ENCODE measurements around the gene PHKG1.
"Not testable (repeated sequence)": the region's sequence is repeated elsewhere in the genome, so short reads cannot be mapped to it uniquely, and the experiment has no call there.

PHKG1 gene

DNA sequence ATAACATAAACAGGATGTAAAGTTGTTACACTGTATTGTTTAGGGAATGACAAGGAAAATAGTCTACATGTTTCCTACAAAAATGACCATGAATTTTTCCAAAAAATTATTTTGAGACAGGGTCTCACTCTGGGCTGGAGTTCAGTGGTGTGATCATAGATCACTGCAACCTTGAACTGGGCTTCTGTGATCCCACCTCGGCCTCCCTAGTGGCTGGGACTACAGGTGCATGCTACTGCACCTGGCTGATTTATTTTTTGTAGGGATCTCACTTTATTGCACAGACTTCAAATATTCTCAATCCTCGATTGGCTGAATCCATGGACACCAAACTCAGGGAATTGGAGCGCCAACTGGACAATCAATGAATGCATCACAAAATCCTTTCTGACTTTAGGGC is 6.9 kb upstream of the PHKG1 start:
- Histone ChIP-seq H3K27ac (ENCODE audit: low read length) (no peak overlapping the region), H3K4me1 (ENCODE audit: low read length) (no peaks in the 10 kb centered on the region), H3K36me3 (replicated peaks; ENCODE audit: low read depth, low read length) (peaks cover 40% of the 10 kb centered on the region), H3K4me2 (ENCODE audit: low read length) (no peak overlapping the region), H3K4me3 (ENCODE audit: low read length) (no peak overlapping the region), H3K9ac (ENCODE audit: low read length) (no peak overlapping the region), H3K27me3 (ENCODE audit: low read depth, low read length) (no peaks in the 10 kb centered on the region), H3K79me2 (ENCODE audit: low read length) (peaks cover 11% of the 10 kb centered on the region), H2AFZ (ENCODE audit: low read depth, low read length) (no peak overlapping the region), H4K20me1 (ENCODE audit: insufficient read depth, low read length) (0 out of 2 replicates have a peak, but pooled peaks cover 3% of the 10 kb centered on the region), H3K9me3 (ENCODE audit: insufficient read depth, low read length) (no peaks in the 10 kb centered on the region)
- TF ChIP-seq EZH2phosphoT487 (IDR thresholded peaks at IDR 0.05; ENCODE audit: low read depth) = no peak
- TF ChIP-seq, protein P1, sequence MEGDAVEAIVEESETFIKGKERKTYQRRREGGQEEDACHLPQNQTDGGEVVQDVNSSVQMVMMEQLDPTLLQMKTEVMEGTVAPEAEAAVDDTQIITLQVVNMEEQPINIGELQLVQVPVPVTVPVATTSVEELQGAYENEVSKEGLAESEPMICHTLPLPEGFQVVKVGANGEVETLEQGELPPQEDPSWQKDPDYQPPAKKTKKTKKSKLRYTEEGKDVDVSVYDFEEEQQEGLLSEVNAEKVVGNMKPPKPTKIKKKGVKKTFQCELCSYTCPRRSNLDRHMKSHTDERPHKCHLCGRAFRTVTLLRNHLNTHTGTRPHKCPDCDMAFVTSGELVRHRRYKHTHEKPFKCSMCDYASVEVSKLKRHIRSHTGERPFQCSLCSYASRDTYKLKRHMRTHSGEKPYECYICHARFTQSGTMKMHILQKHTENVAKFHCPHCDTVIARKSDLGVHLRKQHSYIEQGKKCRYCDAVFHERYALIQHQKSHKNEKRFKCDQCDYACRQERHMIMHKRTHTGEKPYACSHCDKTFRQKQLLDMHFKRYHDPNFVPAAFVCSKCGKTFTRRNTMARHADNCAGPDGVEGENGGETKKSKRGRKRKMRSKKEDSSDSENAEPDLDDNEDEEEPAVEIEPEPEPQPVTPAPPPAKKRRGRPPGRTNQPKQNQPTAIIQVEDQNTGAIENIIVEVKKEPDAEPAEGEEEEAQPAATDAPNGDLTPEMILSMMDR (IDR thresholded peaks at IDR 0.05; ENCODE audit: low read depth, low read length) = no peak

DNA sequence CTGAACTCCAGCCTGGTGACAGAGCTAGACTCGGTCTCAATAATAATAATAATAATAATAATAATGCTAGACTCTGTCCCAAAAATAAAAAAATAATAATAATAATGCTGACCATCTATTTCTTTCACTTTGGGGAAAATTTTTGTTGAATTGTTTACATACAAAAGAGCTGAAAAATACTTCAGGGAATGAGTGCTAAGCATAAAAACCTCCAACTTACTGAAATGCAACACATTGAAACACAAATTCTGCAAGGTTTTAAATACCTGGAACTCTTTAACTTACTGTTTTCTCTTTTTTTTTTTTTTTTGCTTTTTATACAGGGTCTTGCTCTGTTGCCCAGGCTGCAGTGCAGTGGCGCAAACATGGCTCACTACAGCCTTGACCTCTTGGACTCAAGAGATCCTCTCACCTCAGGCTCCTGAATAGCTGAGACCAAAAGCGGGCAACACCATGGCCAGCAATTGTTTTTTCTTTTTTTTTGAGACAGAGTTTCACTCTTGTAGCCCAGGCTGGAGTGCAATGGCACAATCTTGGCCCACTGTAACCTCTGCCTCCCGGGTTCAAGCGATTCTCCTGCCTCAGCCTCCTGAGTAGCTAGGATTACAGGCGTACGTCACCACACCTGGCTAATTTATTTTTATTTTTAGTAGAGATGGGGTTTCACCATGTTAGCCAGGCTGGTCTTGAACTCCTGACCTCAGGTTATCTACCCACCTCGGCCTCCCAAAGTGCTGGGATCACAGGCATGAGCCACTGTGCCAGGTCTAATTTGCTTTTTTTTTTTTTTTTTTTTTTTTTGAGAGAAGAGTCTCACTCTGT is 5.6 kb upstream of the PHKG1 start:
- not testable (repeated sequence) for H2AFZ ChIP-seq (ENCODE audit: low read depth, low read length); H3K4me3 ChIP-seq (ENCODE audit: low read length); H3K9me3 ChIP-seq (ENCODE audit: insufficient read depth, low read length); H3K79me2 ChIP-seq (ENCODE audit: low read length); H3K27ac ChIP-seq (ENCODE audit: low read length); H3K4me1 ChIP-seq (ENCODE audit: low read length); H3K27me3 ChIP-seq (ENCODE audit: low read depth, low read length); H3K4me2 ChIP-seq (ENCODE audit: low read length); H3K9ac ChIP-seq (ENCODE audit: low read length); H4K20me1 ChIP-seq (ENCODE audit: insufficient read depth, low read length)
- H3K36me3 ChIP-seq (replicated peaks; ENCODE audit: low read depth, low read length) = peaks cover 32% of the 10 kb centered on the region

DNA sequence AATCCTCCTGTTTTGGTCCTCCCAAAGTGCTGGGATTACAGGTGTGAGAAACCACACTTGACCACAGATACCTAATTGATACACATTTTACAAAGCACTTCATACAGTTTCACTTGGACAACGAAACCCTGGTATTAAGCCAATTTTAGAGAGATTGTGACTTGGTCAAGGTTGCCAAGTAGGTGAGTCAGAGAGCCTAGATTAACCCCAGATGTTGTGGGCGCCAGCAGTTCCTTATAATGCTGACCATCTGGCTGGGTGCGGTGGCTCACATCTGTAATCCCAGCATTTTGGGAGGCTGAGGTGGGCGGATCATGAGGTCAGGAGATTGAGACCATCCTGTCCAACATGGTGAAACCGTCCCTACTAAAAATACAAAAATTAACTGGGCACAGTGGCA is 4.9 kb upstream of the PHKG1 start:
- no peaks in the 10 kb centered on the region for H4K20me1 ChIP-seq (ENCODE audit: insufficient read depth, low read length)
- no peaks in the 10 kb centered on the region for H3K4me1 ChIP-seq (ENCODE audit: low read length)
- TF ChIP-seq EZH2phosphoT487 (IDR thresholded peaks at IDR 0.05; ENCODE audit: low read depth) = no peak
- TF ChIP-seq, protein P1 (IDR thresholded peaks at IDR 0.05; ENCODE audit: low read depth, low read length) = no peak
- H3K9me3 ChIP-seq (ENCODE audit: insufficient read depth, low read length) = no peaks in the 10 kb centered on the region
- H3K9ac ChIP-seq (ENCODE audit: low read length) = no peak overlapping the region
- no peak overlapping the region for H3K4me2 ChIP-seq (ENCODE audit: low read length)
- no peaks in the 10 kb centered on the region for H3K79me2 ChIP-seq (ENCODE audit: low read length)
- H3K4me3 ChIP-seq (ENCODE audit: low read length) = no peak overlapping the region
- H3K27me3 ChIP-seq (ENCODE audit: low read depth, low read length) = no peaks in the 10 kb centered on the region
- H3K36me3 ChIP-seq (replicated peaks; ENCODE audit: low read depth, low read length) = peaks cover 29% of the 10 kb centered on the region
- no peak overlapping the region for H2AFZ ChIP-seq (ENCODE audit: low read depth, low read length)
- H3K27ac ChIP-seq (ENCODE audit: low read length) = no peak overlapping the region

DNA sequence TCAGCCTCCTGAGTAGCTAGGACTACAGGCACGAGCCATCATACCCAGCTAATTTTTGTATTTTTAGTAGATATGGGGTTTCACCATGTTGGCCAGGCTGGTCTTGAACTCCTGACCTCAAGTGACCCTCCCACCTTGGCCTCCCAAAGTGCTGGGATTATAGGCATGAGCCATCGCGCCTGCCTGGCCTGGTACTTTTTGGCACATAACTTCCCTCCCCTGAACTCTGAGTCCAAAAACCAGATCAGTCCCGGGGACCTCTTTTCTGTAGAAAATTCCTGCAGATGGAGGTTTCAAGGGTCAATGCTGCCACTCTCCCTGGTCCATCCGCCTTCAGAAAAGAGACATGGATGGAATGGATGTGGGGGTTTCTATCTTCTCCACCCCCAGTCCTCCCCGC is 364 bp downstream of the PHKG1 start:
- H3K79me2 ChIP-seq (ENCODE audit: low read length); H3K4me3 ChIP-seq (ENCODE audit: low read length); H4K20me1 ChIP-seq (ENCODE audit: insufficient read depth, low read length); H3K36me3 ChIP-seq (replicated peaks; ENCODE audit: low read depth, low read length); H3K9ac ChIP-seq (ENCODE audit: low read length); H3K4me2 ChIP-seq (ENCODE audit: low read length); H2AFZ ChIP-seq (ENCODE audit: low read depth, low read length); H3K9me3 ChIP-seq (ENCODE audit: insufficient read depth, low read length); H3K27ac ChIP-seq (ENCODE audit: low read length); H3K4me1 ChIP-seq (ENCODE audit: low read length); H3K27me3 ChIP-seq (ENCODE audit: low read depth, low read length): not testable (repeated sequence)

DNA sequence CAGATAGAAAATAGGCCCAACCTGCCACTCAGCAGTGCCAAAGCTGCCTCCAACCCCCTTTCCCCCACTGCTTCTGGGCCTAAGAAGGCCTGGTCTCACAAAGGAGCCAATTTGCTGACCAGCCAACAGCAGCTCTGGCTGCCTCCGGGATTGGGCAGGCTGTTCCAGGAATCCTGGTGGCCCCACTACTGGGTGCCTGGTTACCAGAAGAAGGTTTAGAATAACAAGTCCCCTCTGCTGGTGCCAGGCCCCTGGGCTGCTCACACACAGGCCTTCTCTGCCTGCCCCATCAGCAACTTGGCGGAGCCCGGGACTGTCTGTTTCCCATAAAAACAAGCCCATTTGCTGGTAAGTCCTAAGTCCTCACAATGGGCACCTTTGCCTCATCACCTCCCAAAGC is 1.2 kb downstream of the PHKG1 start:
- no peaks in the 10 kb centered on the region for H3K27me3 ChIP-seq (ENCODE audit: low read depth, low read length)
- H2AFZ ChIP-seq (ENCODE audit: low read depth, low read length) = no peak overlapping the region
- no peaks in the 10 kb centered on the region for H3K4me1 ChIP-seq (ENCODE audit: low read length)
- H3K36me3 ChIP-seq (replicated peaks; ENCODE audit: low read depth, low read length) = no peaks in the 10 kb centered on the region
- H4K20me1 ChIP-seq (ENCODE audit: insufficient read depth, low read length) = no peaks in the 10 kb centered on the region
- no peaks in the 10 kb centered on the region for H3K79me2 ChIP-seq (ENCODE audit: low read length)
- H3K4me2 ChIP-seq (ENCODE audit: low read length) = no peak overlapping the region
- no peak overlapping the region for H3K27ac ChIP-seq (ENCODE audit: low read length)
- H3K4me3 ChIP-seq (ENCODE audit: low read length) = no peak overlapping the region
- TF ChIP-seq EZH2phosphoT487 (IDR thresholded peaks at IDR 0.05; ENCODE audit: low read depth) = no peak
- TF ChIP-seq, protein P1 (IDR thresholded peaks at IDR 0.05; ENCODE audit: low read depth, low read length) = no peak
- no peak overlapping the region for H3K9ac ChIP-seq (ENCODE audit: low read length)
- H3K9me3 ChIP-seq (ENCODE audit: insufficient read depth, low read length) = no peaks in the 10 kb centered on the region
